ENCODE results near the gene BIRC6.

The BIRC6 gene

DNA sequence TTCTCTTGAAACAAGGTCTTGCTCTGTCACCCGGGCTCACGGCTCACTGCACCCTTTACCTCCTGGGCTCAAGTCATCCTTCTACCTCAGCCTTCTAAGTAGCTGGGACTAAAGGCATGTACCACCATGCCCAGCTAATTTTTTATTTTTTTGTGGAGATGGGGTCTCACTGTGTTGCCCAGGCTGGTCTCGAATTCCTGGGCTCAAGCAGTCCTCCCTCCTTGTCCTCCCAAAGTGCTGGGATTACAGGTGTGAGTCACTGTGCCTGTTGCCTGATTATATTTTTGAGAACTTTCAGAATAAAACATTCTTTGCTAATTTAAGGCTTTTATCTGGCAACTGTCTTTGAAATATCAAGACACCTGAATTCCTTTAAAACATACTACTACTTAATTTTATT lies 47.9 kb downstream of the BIRC6 start:
- H3K4me3 ChIP-seq (ENCODE audit: low read depth, low read length), result no peak overlapping the region
- in situ Hi-C loops (cut with HindIII; ENCODE audit: low sequenced_read_pairs), result no loop called here
- TF ChIP-seq, protein P1, sequence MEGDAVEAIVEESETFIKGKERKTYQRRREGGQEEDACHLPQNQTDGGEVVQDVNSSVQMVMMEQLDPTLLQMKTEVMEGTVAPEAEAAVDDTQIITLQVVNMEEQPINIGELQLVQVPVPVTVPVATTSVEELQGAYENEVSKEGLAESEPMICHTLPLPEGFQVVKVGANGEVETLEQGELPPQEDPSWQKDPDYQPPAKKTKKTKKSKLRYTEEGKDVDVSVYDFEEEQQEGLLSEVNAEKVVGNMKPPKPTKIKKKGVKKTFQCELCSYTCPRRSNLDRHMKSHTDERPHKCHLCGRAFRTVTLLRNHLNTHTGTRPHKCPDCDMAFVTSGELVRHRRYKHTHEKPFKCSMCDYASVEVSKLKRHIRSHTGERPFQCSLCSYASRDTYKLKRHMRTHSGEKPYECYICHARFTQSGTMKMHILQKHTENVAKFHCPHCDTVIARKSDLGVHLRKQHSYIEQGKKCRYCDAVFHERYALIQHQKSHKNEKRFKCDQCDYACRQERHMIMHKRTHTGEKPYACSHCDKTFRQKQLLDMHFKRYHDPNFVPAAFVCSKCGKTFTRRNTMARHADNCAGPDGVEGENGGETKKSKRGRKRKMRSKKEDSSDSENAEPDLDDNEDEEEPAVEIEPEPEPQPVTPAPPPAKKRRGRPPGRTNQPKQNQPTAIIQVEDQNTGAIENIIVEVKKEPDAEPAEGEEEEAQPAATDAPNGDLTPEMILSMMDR (IDR thresholded peaks at IDR 0.05; ENCODE audit: low read depth, low read length), result no peak
- DNase-seq (ENCODE audit: low read depth, low spot score), result no peak

DNA sequence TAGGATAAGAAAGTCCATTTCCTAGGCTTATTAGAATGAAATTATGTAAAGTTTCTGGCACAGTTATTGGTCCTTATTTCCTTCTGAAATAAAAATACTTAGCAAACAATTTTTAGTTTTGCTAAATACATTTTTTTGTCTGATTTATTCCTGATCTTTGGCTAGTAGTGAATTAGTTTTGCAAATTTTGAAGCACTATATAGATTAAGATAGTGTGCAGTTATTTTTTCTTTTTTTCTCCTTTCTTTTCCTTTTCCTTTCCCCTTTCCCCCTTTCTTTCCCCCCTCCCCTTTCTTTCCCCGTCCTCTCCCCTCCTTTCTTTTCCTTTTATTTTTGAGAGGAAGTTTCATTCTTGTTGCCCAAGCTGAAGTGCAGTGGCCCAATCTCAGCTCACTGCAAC lies 59.7 kb downstream of the BIRC6 start:
- TF ChIP-seq, protein P1 (IDR thresholded peaks at IDR 0.05; ENCODE audit: low read depth, low read length), result no peak
- H3K4me3 ChIP-seq (ENCODE audit: low read depth, low read length), result no peak overlapping the region
- in situ Hi-C loops (cut with HindIII; ENCODE audit: low sequenced_read_pairs), result no loop called here
- no peak for DNase-seq (ENCODE audit: low read depth, low spot score)

GRCh38 chr2:32417659-32418058 lies 60.8 kb downstream of the BIRC6 start:
- TF ChIP-seq, protein P1 (IDR thresholded peaks at IDR 0.05; ENCODE audit: low read depth, low read length), result no peak

DNA sequence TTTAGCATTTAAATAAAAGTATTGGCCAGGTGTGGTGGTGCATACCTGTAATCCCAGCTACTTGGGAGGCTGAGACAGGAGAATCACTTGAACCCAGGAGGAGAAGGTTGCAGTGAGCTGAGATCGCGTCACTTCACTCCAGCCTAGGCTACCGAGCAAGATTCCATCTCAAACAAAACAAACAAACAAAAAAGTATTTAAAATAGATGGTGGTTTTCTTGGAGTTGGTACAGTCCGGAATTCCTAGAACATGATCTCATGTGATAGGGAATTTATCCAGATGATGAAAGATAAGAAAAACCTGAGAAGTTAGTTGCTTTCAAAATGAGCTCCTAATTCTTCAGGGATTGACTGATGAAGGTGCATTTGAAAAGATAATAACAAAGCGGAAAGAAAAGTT lies 62.0 kb downstream of the BIRC6 start:
- H3K4me3 ChIP-seq (ENCODE audit: low read depth, low read length), result no peak overlapping the region
- TF ChIP-seq, protein P1 (IDR thresholded peaks at IDR 0.05; ENCODE audit: low read depth, low read length), result no peak
- in situ Hi-C loops (cut with HindIII; ENCODE audit: low sequenced_read_pairs), result no loop called here
- DNase-seq (ENCODE audit: low read depth, low spot score), result peak; percentile 72

More at GRCh38 chr2:32417659-32418058, 60.8 kb downstream of the BIRC6 start:
- in situ Hi-C loops (cut with HindIII; ENCODE audit: low sequenced_read_pairs), result no loop called here
- no peak for DNase-seq (ENCODE audit: low read depth, low spot score)
- no peak overlapping the region for H3K4me3 ChIP-seq (ENCODE audit: low read depth, low read length)

- no peak for DNase-seq (ENCODE audit: low read depth, low spot score)
- H3K4me3 ChIP-seq (ENCODE audit: low read depth, low read length), result no peak overlapping the region
- TF ChIP-seq, protein P1 (IDR thresholded peaks at IDR 0.05; ENCODE audit: low read depth, low read length), result no peak
- in situ Hi-C loops (cut with HindIII; ENCODE audit: low sequenced_read_pairs), result no loop called here
Measured at GRCh38 chr2:32422133-32422532, 65.3 kb downstream of the BIRC6 start.

DNA sequence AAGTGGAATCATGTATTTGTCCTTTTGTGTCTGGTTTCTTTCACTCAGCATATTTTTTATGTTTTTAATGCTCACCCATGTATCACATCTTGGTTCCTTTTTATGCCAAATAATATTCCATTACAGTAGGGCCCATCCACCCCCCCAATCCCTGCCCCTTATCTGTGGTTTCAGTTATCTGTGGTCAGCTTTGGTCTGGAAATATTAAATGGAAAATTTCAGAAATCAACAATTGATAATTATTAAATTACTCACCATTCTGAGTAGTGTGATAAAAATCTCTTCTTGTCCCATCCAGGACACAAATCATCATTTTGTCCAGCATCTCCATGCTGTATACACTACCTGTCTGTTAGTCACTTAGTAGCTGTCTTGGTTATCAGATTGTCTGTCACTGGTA lies 66.7 kb downstream of the BIRC6 start:
- TF ChIP-seq, protein P1 (IDR thresholded peaks at IDR 0.05; ENCODE audit: low read depth, low read length), result no peak
- DNase-seq (ENCODE audit: low read depth, low spot score), result no peak
- H3K4me3 ChIP-seq (ENCODE audit: low read depth, low read length), result no peak overlapping the region
- in situ Hi-C loops (cut with HindIII; ENCODE audit: low sequenced_read_pairs), result no loop called here

- in situ Hi-C loops (cut with HindIII; ENCODE audit: low sequenced_read_pairs), result no loop called here
- DNase-seq (ENCODE audit: low read depth, low spot score), result no peak
- TF ChIP-seq, protein P1 (IDR thresholded peaks at IDR 0.05; ENCODE audit: low read depth, low read length), result no peak
- H3K4me3 ChIP-seq (ENCODE audit: low read depth, low read length), result no peak overlapping the region
Measured at GRCh38 chr2:32424739-32425138, 67.9 kb downstream of the BIRC6 start.

Data from astrocyte of the spinal cord (primary cell).